Measurements from ENCODE around the gene SLC44A2.

DNA sequence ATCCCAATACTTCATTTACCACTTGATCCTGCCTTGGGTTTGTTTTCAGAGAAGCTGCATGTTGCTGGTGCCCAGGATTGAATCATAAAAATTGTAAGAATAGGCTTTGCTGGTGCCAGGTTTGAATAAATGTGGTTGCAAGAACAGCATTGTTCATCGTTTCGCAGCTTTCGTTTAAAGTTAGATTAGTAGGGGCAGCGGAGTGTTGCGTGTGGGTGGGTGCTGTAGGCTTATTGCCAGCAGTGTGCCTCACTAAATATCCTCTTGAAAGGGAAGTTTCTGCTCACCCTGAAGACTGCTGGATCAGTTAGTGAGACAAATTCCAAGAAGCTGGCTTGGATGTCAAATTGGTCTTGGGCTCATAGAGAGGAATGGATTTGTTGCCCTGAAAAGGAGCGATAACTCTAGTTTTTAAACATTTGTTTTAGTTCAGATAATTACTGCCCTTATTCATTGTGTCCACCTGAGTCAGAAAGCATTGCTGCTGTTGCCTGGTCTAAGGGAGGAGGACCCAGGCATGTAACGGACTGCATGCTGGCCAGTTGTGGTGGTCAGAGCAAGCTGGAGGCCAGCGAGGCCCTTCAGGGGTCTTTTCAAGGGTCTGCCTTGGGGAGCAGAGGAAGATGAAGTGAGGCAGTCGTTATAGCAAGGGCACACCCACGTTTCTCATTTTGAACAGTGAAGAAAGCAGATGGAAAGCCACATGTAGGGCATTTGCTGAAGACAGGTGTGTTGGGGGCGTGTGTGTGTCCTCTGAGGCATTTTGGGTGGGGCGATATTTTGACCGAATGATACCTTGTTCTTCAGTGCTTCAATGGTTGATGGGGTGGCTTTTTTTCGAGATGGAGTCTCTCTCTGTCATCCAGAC, 37.3 kb downstream of the SLC44A2 start:
- TF ChIP-seq, protein P1, sequence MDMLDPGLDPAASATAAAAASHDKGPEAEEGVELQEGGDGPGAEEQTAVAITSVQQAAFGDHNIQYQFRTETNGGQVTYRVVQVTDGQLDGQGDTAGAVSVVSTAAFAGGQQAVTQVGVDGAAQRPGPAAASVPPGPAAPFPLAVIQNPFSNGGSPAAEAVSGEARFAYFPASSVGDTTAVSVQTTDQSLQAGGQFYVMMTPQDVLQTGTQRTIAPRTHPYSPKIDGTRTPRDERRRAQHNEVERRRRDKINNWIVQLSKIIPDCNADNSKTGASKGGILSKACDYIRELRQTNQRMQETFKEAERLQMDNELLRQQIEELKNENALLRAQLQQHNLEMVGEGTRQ (IDR thresholded peaks at IDR 0.05; ENCODE audit: low read length), result no peak
- TF ChIP-seq, protein P2, sequence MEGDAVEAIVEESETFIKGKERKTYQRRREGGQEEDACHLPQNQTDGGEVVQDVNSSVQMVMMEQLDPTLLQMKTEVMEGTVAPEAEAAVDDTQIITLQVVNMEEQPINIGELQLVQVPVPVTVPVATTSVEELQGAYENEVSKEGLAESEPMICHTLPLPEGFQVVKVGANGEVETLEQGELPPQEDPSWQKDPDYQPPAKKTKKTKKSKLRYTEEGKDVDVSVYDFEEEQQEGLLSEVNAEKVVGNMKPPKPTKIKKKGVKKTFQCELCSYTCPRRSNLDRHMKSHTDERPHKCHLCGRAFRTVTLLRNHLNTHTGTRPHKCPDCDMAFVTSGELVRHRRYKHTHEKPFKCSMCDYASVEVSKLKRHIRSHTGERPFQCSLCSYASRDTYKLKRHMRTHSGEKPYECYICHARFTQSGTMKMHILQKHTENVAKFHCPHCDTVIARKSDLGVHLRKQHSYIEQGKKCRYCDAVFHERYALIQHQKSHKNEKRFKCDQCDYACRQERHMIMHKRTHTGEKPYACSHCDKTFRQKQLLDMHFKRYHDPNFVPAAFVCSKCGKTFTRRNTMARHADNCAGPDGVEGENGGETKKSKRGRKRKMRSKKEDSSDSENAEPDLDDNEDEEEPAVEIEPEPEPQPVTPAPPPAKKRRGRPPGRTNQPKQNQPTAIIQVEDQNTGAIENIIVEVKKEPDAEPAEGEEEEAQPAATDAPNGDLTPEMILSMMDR (IDR thresholded peaks at IDR 0.05; ENCODE audit: control extremely low read depth in 1 of 3, insufficient read depth in 1 of 3, low read depth in 1 of 3, low read length in 3 of 3), result no peak

All from H1 (cell line).